ENCODE results near the gene DDX10.

GRCh38 chr11:108975641-108976071 lies 310.8 kb downstream of the DDX10 start:
- TF ChIP-seq GATA3 (IDR thresholded peaks at IDR 0.05; ENCODE audit: low read depth, low read length) (no peak), GATA2 (IDR thresholded peaks at IDR 0.05; ENCODE audit: low read depth, low read length) (no peak)

Measured in SH-SY5Y (cell line).